HepG2 (cell line): ENCODE results near the gene PACS1. TPM values are rescaled to one million over a fixed set of nuclear protein-coding genes. Genes with fewer than 3 reads are reported as not detected.

ENCODE experiments used
- AGO2 ChIP-seq: fragments of 200-400 bp; formaldehyde crosslinking; optimal IDR thresholded peaks from 2 replicates; pipeline ENCODE3; 2017; ENCODE audit warnings: mild to moderate bottlenecking, low read depth, low read length, moderate library complexity
- ARID5B ChIP-seq: IDR thresholded peaks from 2 replicates; pipeline ENCODE4 v1.4.0; 2020; ENCODE audit warnings: mild to moderate bottlenecking, missing genetic modification reagents
- ARNT2 ChIP-seq: sonication (generic); formaldehyde crosslinking; IDR thresholded peaks from 2 replicates; pipeline ENCODE4 v1.8.0; 2022; ENCODE audit warnings: mild to moderate bottlenecking, low read depth, missing genetic modification reagents, moderate library complexity
- BHLHE40 ChIP-seq: IDR thresholded peaks from 2 replicates; pipeline ENCODE4 v1.6.1; 2011; ENCODE audit warnings: low read length, improper control_type of control experiment
- ETV6 ChIP-seq: sonication (generic); formaldehyde crosslinking; conservative IDR thresholded peaks from 2 replicates; pipeline ENCODE4 v1.4.0; 2020; ENCODE audit warnings: missing genetic modification reagents
- GFI1 ChIP-seq: sonication (generic); formaldehyde crosslinking; IDR thresholded peaks from 2 replicates; pipeline ENCODE4 v1.5.0; 2020; ENCODE audit warnings: missing genetic modification reagents, mild to moderate bottlenecking, borderline replicate concordance
- KAT8 ChIP-seq: IDR thresholded peaks from 2 replicates; pipeline ENCODE4 v1.6.1; 2016; ENCODE audit warnings: missing genetic modification reagents, missing compliant biosample characterization
- MTF2 ChIP-seq: sonication (generic); formaldehyde crosslinking; IDR thresholded peaks from 2 replicates; pipeline ENCODE4 v1.5.0; 2020; ENCODE audit warnings: missing genetic modification reagents, borderline replicate concordance
- POLR2A ChIP-seq, 2 experiments: IDR thresholded peaks; 2 replicates each; pipeline ENCODE4 v1.6.1; 2011; ENCODE audit warnings: low read depth in 2 of 2, low read length in 2 of 2, mild to moderate bottlenecking in 1 of 2, moderate library complexity in 1 of 2; ENCODE audit not compliant: insufficient read depth in 1 of 2
- POLR2AphosphoS5 ChIP-seq: IDR thresholded peaks from 2 replicates; pipeline ENCODE4 v1.6.1; 2012; ENCODE audit warnings: low read depth, low read length
- PRDM4 ChIP-seq: sonication (generic); formaldehyde crosslinking; IDR thresholded peaks from 2 replicates; pipeline ENCODE4 v1.9.0; 2021; ENCODE audit warnings: missing genetic modification reagents, borderline replicate concordance
- RAD21 ChIP-seq: fragments of 450-650 bp; formaldehyde crosslinking; IDR thresholded peaks from 2 replicates; pipeline ENCODE4 v1.5.0; 2020; ENCODE audit warnings: mild to moderate bottlenecking
- SMAD9 ChIP-seq: sonication (generic); formaldehyde crosslinking; IDR thresholded peaks from 2 replicates; pipeline ENCODE4 v1.5.1; 2020; ENCODE audit warnings: mild to moderate bottlenecking, missing genetic modification reagents
- SOX6 ChIP-seq, 2 experiments: fragments of 450-650 bp in 1 of 2; sonication (generic) in 1 of 2; formaldehyde crosslinking in 1 of 2; IDR thresholded peaks; 2 replicates each; pipeline versions ENCODE4 v1.4.0 to v1.6.1; 2017 to 2020; ENCODE audit warnings: antibody characterized with exemption in 1 of 2, mild to moderate bottlenecking in 1 of 2, missing genetic modification reagents in 1 of 2
- UBTF ChIP-seq: sonication (generic); formaldehyde crosslinking; IDR thresholded peaks from 2 replicates; pipeline ENCODE4 v1.4.0; 2020; ENCODE audit warnings: mild to moderate bottlenecking, missing genetic modification reagents
- ZKSCAN5 ChIP-seq: sonication (generic); formaldehyde crosslinking; IDR thresholded peaks from 2 replicates; pipeline ENCODE4 v1.5.1; 2020; ENCODE audit warnings: mild to moderate bottlenecking, missing genetic modification reagents
- ZNF7 ChIP-seq: IDR thresholded peaks from 2 replicates; pipeline ENCODE4 v1.6.1; 2016; ENCODE audit warnings: missing biosample characterization, missing genetic modification reagents
- ZNF775 ChIP-seq: sonication (generic); formaldehyde crosslinking; IDR thresholded peaks from 2 replicates; pipeline ENCODE4 v1.4.0; 2020; ENCODE audit warnings: missing genetic modification reagents, mild to moderate bottlenecking, moderate library complexity, borderline replicate concordance
- ZSCAN30 ChIP-seq: sonication (generic); formaldehyde crosslinking; IDR thresholded peaks from 2 replicates; pipeline ENCODE4 v1.5.0; 2020; ENCODE audit warnings: mild to moderate bottlenecking, missing genetic modification reagents
- polyA plus RNA-seq, 8 experiments: library from polyadenylated mRNA; depleted of rRNA in 3 of 8; stranded (reverse) in 7 of 8; unstranded in 1 of 8; fragments of >200 nt; fragmentation: Illumina TruSeq in 4 of 8; extraction: Trizol in 4 of 8; gene quantifications; 2 replicates each; pipeline versions ENCODE4 v1.2.1 to v1.2.3, GENCODE V29; 2011 to 2016; ENCODE audit warnings: low read depth in 4 of 8, missing spikeins in 1 of 8, mixed read lengths in 1 of 8; ENCODE audit not compliant: insufficient read depth in 1 of 8
- total RNA-seq, 5 experiments: library from RNA; depleted of rRNA; stranded (reverse); fragments of >200 nt; fragmentation: Illumina TruSeq; extraction: Trizol; gene quantifications; 2 replicates each; pipeline ENCODE4 v1.2.3, GENCODE V29; 2016; ENCODE audit warnings: low read depth in 1 of 5

The PACS1 gene
- total and polyA plus RNA-seq, 2 of the 13 experiments (the other 11 are each of a cell fraction or from before 2014, with no cell fraction given): 7.6 to 8.6 TPM

GRCh38 chr11:66069715-66070603 is at the start of gene PACS1 (continued):
- TF ChIP-seq UBTF: peak; percentile 52; the same call in 1 of the 2 replicates
- no peak for TF ChIP-seq ARNT2 (CRISPR knock-in tag)
- peak; percentile 43; the same call in 1 of the 2 replicates for TF ChIP-seq ARID5B (CRISPR knock-in tag)
- TF ChIP-seq ETV6 (CRISPR knock-in tag): peak; percentile 78; the same call in 1 of the 2 replicates
- TF ChIP-seq ZNF7 (CRISPR knock-in tag): peak; percentile 16; the same call in 1 of the 2 replicates
- no peak for TF ChIP-seq ZNF775
- no peak for TF ChIP-seq GFI1 (CRISPR knock-in tag)
- no peak for TF ChIP-seq MTF2
- TF ChIP-seq ZKSCAN5 (CRISPR knock-in tag): no peak
- TF ChIP-seq POLR2AphosphoS5: peak; percentile 34; the same call in 1 of the 2 replicates
- TF ChIP-seq AGO2: peak; percentile 100
- TF ChIP-seq RAD21: no peak; the same call in none of the 2 replicates
- peak; percentile 44; the same call in 1 of the 2 replicates for TF ChIP-seq KAT8 (CRISPR knock-in tag)
- TF ChIP-seq POLR2A (IDR thresholded peaks at IDR 0.05; ENCODE audit: insufficient read depth in 1 of 2, low read depth in 2 of 2, low read length in 2 of 2): peak in 1 of 2 experiments; percentile 46; a peak in 1 of 4 replicates
- TF ChIP-seq SMAD9 (CRISPR knock-in tag): no peak
- no peak for TF ChIP-seq ZSCAN30
- no peak for TF ChIP-seq PRDM4 (CRISPR knock-in tag)
- TF ChIP-seq BHLHE40: no peak
- TF ChIP-seq SOX6 (IDR thresholded peaks at IDR 0.05): no peak
- 0 out of 2 replicates have a peak, but pooled peaks have one; percentile 11 for TF ChIP-seq SOX6 (CRISPR knock-in tag; IDR thresholded peaks at IDR 0.05)
